GM21529 (cell line): ENCODE data around the gene ADAMTS4.

Experiments
- ATAC-seq: cut with Tn5 transposase; IDR thresholded peaks from one replicate; pipeline ENCODE4 v1.9.1; 2021; ENCODE audit not compliant: unreplicated experiment

ADAMTS4 gene

GRCh38 chr1:161175771-161176453, 22.9 kb downstream of the ADAMTS4 start:
- ATAC-seq, result no peak

GRCh38 chr1:161174911-161175310, 23.9 kb downstream of the ADAMTS4 start:
- ATAC-seq, result no peak

- ATAC-seq, result no peak
Observed at GRCh38 chr1:161173711-161174110, 25.1 kb downstream of the ADAMTS4 start.

GRCh38 chr1:161172776-161173376, 26.0 kb downstream of the ADAMTS4 start:
- no peak for ATAC-seq

GRCh38 chr1:161172349-161172748, 26.5 kb downstream of the ADAMTS4 start:
- no peak for ATAC-seq

- ATAC-seq, result no peak
Observed at GRCh38 chr1:161171696-161172095, 27.2 kb downstream of the ADAMTS4 start.

- ATAC-seq, result no peak
Observed at GRCh38 chr1:161171191-161171590, 27.7 kb downstream of the ADAMTS4 start.

GRCh38 chr1:161168906-161169305, 29.9 kb downstream of the ADAMTS4 start:
- no peak for ATAC-seq

- ATAC-seq, result peak; percentile 2
Observed at GRCh38 chr1:161166669-161167548, 31.9 kb downstream of the ADAMTS4 start.

GRCh38 chr1:161165742-161166668, 32.8 kb downstream of the ADAMTS4 start, which contains the start of gene PPOX:
PPOX (plus strand) TSS chr1:161166426; CDS start chr1:161166848, 422 bp downstream.
- ATAC-seq, result peak; percentile 96

GRCh38 chr1:161164901-161165610, 33.8 kb downstream of the ADAMTS4 start:
- no peak for ATAC-seq

- ATAC-seq, result no peak
Observed at GRCh38 chr1:161163793-161164192, 35.1 kb downstream of the ADAMTS4 start.

GRCh38 chr1:161162806-161163205, 36.0 kb downstream of the ADAMTS4 start:
- no peak for ATAC-seq

GRCh38 chr1:161162052-161162451, 36.8 kb downstream of the ADAMTS4 start:
- no peak for ATAC-seq

- no peak for ATAC-seq
Observed at GRCh38 chr1:161161652-161162051, 37.2 kb downstream of the ADAMTS4 start.

GRCh38 chr1:161160671-161161145, 38.1 kb downstream of the ADAMTS4 start:
- no peak for ATAC-seq

GRCh38 chr1:161159913-161160243, 39.0 kb downstream of the ADAMTS4 start:
- no peak for ATAC-seq

- peak; percentile 72 for ATAC-seq
Observed at GRCh38 chr1:161159087-161159912, 39.6 kb downstream of the ADAMTS4 start, which contains the start of gene USP21. USP21 (plus strand) TSS chr1:161159500; CDS start chr1:161160641, 1,141 bp downstream.
